OCI-LY1 (cell line): Measurements from ENCODE around the gene MTMR12.

ENCODE experiments used
- H2AFZ ChIP-seq: fragments of 200-600 bp; sonication (generic), shearing (Covaris generic); 2 replicates; pipeline ENCODE4 v1.6.0; 2014; ENCODE audit warnings: antibody characterized with exemption, mild to moderate bottlenecking, low read length
- H3F3A ChIP-seq: fragments of 200-600 bp; sonication (generic), shearing (Covaris generic); 2 replicates; pipeline ENCODE4 v1.6.0; 2014; ENCODE audit warnings: mild to moderate bottlenecking, antibody characterized with exemption, low read length, moderate library complexity; ENCODE audit not compliant: insufficient read depth
- H3K27ac ChIP-seq: fragments of 200-600 bp; sonication (generic); 2 replicates; pipeline ENCODE4 v1.5.1; 2014; ENCODE audit warnings: low read length, mixed run types, mild to moderate bottlenecking, low read depth; ENCODE audit not compliant: poor library complexity, severe bottlenecking
- H3K27me3 ChIP-seq: fragments of 200-600 bp; sonication (generic); 2 replicates; pipeline ENCODE4 v1.6.0; 2014; ENCODE audit warnings: antibody characterized with exemption, mild to moderate bottlenecking, low read length, moderate library complexity; ENCODE audit not compliant: insufficient read depth
- H3K36me3 ChIP-seq: fragments of 200-600 bp; sonication (generic); 2 replicates; pipeline ENCODE4 v1.6.1; 2014; ENCODE audit warnings: mild to moderate bottlenecking, antibody characterized with exemption, low read length, moderate library complexity, mixed read lengths; ENCODE audit not compliant: insufficient read depth
- H3K4me1 ChIP-seq: fragments of 200-600 bp; sonication (generic); 2 replicates; pipeline ENCODE4 v1.5.1; 2014; ENCODE audit warnings: mild to moderate bottlenecking, low read length, moderate library complexity; ENCODE audit not compliant: insufficient read depth, severe bottlenecking
- H3K4me2 ChIP-seq: fragments of 200-600 bp; sonication (generic), shearing (Covaris generic); 2 replicates; pipeline ENCODE4 v1.6.1; 2014; ENCODE audit warnings: low read length
- H3K4me3 ChIP-seq: fragments of 200-600 bp; sonication (generic); 2 replicates; pipeline ENCODE4 v1.5.1; 2014; ENCODE audit warnings: low read length, low read depth, mild to moderate bottlenecking, mixed read lengths; ENCODE audit not compliant: poor library complexity, severe bottlenecking
- H3K79me2 ChIP-seq: fragments of 200-600 bp; shearing (Covaris generic); 2 replicates; pipeline ENCODE4 v1.6.1; 2016; ENCODE audit warnings: mixed run types, low read length, mixed read lengths; ENCODE audit not compliant: insufficient read depth
- H3K9ac ChIP-seq: fragments of 200-600 bp; sonication (generic), shearing (Covaris generic); 2 replicates; pipeline ENCODE4 v1.6.1; 2014; ENCODE audit warnings: mild to moderate bottlenecking, low read length, mixed read lengths
- H3K9me2 ChIP-seq: fragments of 200-600 bp; sonication (generic), shearing (Covaris generic); 2 replicates; pipeline ENCODE4 v1.6.1; 2014; ENCODE audit warnings: low read depth, mild to moderate bottlenecking, low read length, mixed read lengths
- H3K9me3 ChIP-seq: fragments of 200-600 bp; shearing (Covaris generic); 2 replicates; pipeline ENCODE4 v1.6.1; 2014; ENCODE audit warnings: low read length, mixed read lengths
- H4K20me1 ChIP-seq: fragments of 200-600 bp; sonication (generic), shearing (Covaris generic); 2 replicates; pipeline ENCODE4 v1.6.0; 2016; ENCODE audit warnings: mild to moderate bottlenecking, low read length; ENCODE audit not compliant: insufficient read depth
- CTCF ChIP-seq: fragments of 200-600 bp; sonication (generic), shearing (Covaris generic); IDR thresholded peaks from 2 replicates; pipeline ENCODE4 v1.5.1; 2017; ENCODE audit warnings: mild to moderate bottlenecking, antibody characterized with exemption, low read length, moderate library complexity, mixed read lengths
- EZH2 ChIP-seq: fragments of 200-600 bp; sonication (generic), shearing (Covaris generic); IDR thresholded peaks from 2 replicates; pipeline ENCODE4 v1.8.0; 2017; ENCODE audit warnings: borderline replicate concordance, mixed run types, mild to moderate bottlenecking, antibody characterized with exemption, low read length, moderate library complexity, mixed read lengths

Gene MTMR12

GRCh38 chr5:32206053-32206452, 106.7 kb downstream of the MTMR12 start:
- no peak overlapping the region for H3K9ac ChIP-seq
- TF ChIP-seq EZH2 (no peak), CTCF (no peak)
- no peak overlapping the region for H2AFZ ChIP-seq
- no peaks in the 10 kb centered on the region for H3K79me2 ChIP-seq
- 0 out of 2 replicates have a peak, but pooled peaks cover 5% of the 10 kb centered on the region for H3K27me3 ChIP-seq
- no peaks in the 10 kb centered on the region for H3K9me3 ChIP-seq
- H3K4me1 ChIP-seq, result peaks cover 19% of the 10 kb centered on the region
- H3K9me2 ChIP-seq, result no peaks in the 10 kb centered on the region
- no peaks in the 10 kb centered on the region for H3F3A ChIP-seq
- H3K27ac ChIP-seq, result no peak overlapping the region
- H3K4me3 ChIP-seq, result no peak overlapping the region
- H3K36me3 ChIP-seq, result no peaks in the 10 kb centered on the region
- H3K4me2 ChIP-seq, result no peak overlapping the region
- H4K20me1 ChIP-seq, result no peaks in the 10 kb centered on the region

GRCh38 chr5:32202394-32202793, 110.3 kb downstream of the MTMR12 start:
- no peaks in the 10 kb centered on the region for H4K20me1 ChIP-seq
- H3F3A ChIP-seq, result no peaks in the 10 kb centered on the region
- H3K4me2 ChIP-seq, result no peak overlapping the region
- H3K9ac ChIP-seq, result no peak overlapping the region
- no peaks in the 10 kb centered on the region for H3K79me2 ChIP-seq
- peaks cover 7% of the 10 kb centered on the region for H3K4me1 ChIP-seq
- no peaks in the 10 kb centered on the region for H3K9me2 ChIP-seq
- no peak for TF ChIP-seq EZH2
- no peak for TF ChIP-seq CTCF
- H3K9me3 ChIP-seq, result no peaks in the 10 kb centered on the region
- H3K27ac ChIP-seq, result no peak overlapping the region
- 0 out of 2 replicates have a peak, but pooled peaks cover 5% of the 10 kb centered on the region for H3K27me3 ChIP-seq
- no peak overlapping the region for H2AFZ ChIP-seq
- H3K4me3 ChIP-seq, result no peak overlapping the region
- H3K36me3 ChIP-seq, result no peaks in the 10 kb centered on the region

DNA sequence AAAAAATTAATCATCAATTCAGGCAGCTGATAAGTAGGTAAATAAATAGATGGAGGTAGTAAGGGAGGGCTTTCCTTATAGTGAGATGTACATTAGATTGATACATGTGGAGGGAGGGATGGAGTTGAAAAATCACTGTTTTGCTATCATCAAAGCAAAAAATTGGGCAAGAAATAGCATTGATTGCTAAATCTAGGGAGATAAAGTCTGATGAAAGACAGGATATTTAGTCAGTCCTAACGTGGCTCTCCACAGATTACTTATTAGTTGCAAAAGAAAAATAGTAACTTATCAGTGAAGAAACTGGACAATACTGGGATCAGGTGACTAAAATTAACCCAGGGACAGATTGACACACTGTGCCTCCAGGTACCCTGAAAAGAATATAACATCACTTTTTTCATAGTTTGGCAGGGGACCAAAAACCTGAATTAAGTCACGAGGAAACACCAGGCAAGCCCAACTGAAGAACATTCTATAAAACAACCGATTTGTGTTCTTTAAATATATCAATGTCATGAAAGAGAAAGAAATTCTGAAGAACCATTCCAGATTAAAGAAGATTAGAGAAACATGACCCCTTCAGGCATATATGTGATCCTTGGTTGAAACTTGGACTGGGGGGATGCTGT, 111.5 kb downstream of the MTMR12 start:
- no peaks in the 10 kb centered on the region for H3K79me2 ChIP-seq
- H3K9me3 ChIP-seq, result no peaks in the 10 kb centered on the region
- no peak overlapping the region for H3K9ac ChIP-seq
- H3K27me3 ChIP-seq, result 0 out of 2 replicates have a peak, but pooled peaks cover 5% of the 10 kb centered on the region
- no peak overlapping the region for H3K4me3 ChIP-seq
- H4K20me1 ChIP-seq, result no peaks in the 10 kb centered on the region
- no peaks in the 10 kb centered on the region for H3F3A ChIP-seq
- no peaks in the 10 kb centered on the region for H3K9me2 ChIP-seq
- no peaks in the 10 kb centered on the region for H3K36me3 ChIP-seq
- TF ChIP-seq EZH2 (no peak), CTCF (no peak)
- no peak overlapping the region for H3K4me2 ChIP-seq
- H2AFZ ChIP-seq, result no peak overlapping the region
- H3K4me1 ChIP-seq, result no peaks in the 10 kb centered on the region
- H3K27ac ChIP-seq, result no peak overlapping the region
